Sigmoid colon (tissue), 3 donors: ENCODE measurements around the gene MEDAG.

Source experiments
- POLR2A ChIP-seq, 2 donors: fragments of 450-650 bp; IDR thresholded peaks; one replicate each; pipeline ENCODE4 v1.6.1; 2016; ENCODE audit warnings: antibody characterized with exemption in 2 of 2, mild to moderate bottlenecking in 2 of 2, moderate library complexity in 2 of 2
- TF ChIP-seq, protein P1 (sequence below), 4 experiments: fragments of 450-650 bp in 3 of 4; fragments of 200-600 bp in 1 of 4; IDR thresholded peaks; one replicate each; pipeline ENCODE4 v1.5.1; 2016 to 2019; ENCODE audit warnings: antibody characterized with exemption in 4 of 4, mild to moderate bottlenecking in 3 of 4, moderate library complexity in 2 of 4

- TF ChIP-seq, protein P1, sequence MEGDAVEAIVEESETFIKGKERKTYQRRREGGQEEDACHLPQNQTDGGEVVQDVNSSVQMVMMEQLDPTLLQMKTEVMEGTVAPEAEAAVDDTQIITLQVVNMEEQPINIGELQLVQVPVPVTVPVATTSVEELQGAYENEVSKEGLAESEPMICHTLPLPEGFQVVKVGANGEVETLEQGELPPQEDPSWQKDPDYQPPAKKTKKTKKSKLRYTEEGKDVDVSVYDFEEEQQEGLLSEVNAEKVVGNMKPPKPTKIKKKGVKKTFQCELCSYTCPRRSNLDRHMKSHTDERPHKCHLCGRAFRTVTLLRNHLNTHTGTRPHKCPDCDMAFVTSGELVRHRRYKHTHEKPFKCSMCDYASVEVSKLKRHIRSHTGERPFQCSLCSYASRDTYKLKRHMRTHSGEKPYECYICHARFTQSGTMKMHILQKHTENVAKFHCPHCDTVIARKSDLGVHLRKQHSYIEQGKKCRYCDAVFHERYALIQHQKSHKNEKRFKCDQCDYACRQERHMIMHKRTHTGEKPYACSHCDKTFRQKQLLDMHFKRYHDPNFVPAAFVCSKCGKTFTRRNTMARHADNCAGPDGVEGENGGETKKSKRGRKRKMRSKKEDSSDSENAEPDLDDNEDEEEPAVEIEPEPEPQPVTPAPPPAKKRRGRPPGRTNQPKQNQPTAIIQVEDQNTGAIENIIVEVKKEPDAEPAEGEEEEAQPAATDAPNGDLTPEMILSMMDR (IDR thresholded peaks at IDR 0.05) = no peak
- TF ChIP-seq POLR2A (IDR thresholded peaks at IDR 0.05) = no peak
These were observed 17.3 kb downstream of the MEDAG start for GRCh38 chr13:30923418-30923817.
